Fibroblast of the aortic adventitia (primary cell): Measurements from ENCODE around the gene DUSP14. TPM values are rescaled to one million over a fixed set of nuclear protein-coding genes. Genes with fewer than 3 reads are reported as not detected.

ENCODE experiments used
- DNase-seq: peaks from one replicate; pipeline ENCODE4 v3.0.0-alpha.2; 2010; ENCODE audit warnings: low read depth
- H3K4me3 ChIP-seq: 2 replicates; pipeline ENCODE4 v1.5.1; 2011; ENCODE audit warnings: low read depth, mild to moderate bottlenecking, control low read depth, low read length, moderate library complexity
- total RNA-seq: library from RNA; depleted of rRNA; stranded (reverse); fragments of >200 nt; gene quantifications from 2 replicates; pipeline ENCODE4 v1.2.3, GENCODE V29; 2012; ENCODE audit warnings: low replicate concordance
- TF ChIP-seq, protein P1 (sequence below): IDR thresholded peaks from 2 replicates; pipeline ENCODE4 v1.5.1; 2011; ENCODE audit warnings: mild to moderate bottlenecking, low read length, control low read depth, inconsistent platforms; ENCODE audit not compliant: insufficient read depth

Gene DUSP14
- total RNA-seq, 1 donor: 52.8 TPM

DNA sequence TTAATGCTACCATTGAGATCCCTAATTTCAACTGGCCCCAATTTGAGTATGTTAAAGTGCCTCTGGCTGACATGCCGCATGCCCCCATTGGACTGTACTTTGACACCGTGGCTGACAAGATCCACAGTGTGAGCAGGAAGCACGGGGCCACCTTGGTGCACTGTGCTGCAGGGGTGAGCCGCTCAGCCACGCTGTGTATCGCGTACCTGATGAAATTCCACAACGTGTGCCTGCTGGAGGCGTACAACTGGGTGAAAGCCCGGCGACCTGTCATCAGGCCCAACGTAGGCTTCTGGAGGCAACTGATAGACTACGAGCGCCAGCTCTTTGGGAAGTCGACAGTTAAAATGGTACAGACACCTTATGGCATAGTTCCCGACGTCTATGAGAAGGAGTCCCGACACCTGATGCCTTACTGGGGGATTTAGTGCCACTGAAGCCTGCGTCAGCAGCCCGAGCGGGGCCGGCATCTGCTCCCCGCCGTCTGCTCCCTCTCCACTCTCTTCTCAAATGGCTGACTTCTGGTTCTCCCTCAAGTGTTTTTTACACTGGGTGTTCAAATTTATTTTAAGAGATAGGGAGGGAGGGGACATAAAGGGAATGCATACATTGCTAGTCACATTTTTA is 22.9 kb downstream of the DUSP14 start:
- TF ChIP-seq, protein P1, sequence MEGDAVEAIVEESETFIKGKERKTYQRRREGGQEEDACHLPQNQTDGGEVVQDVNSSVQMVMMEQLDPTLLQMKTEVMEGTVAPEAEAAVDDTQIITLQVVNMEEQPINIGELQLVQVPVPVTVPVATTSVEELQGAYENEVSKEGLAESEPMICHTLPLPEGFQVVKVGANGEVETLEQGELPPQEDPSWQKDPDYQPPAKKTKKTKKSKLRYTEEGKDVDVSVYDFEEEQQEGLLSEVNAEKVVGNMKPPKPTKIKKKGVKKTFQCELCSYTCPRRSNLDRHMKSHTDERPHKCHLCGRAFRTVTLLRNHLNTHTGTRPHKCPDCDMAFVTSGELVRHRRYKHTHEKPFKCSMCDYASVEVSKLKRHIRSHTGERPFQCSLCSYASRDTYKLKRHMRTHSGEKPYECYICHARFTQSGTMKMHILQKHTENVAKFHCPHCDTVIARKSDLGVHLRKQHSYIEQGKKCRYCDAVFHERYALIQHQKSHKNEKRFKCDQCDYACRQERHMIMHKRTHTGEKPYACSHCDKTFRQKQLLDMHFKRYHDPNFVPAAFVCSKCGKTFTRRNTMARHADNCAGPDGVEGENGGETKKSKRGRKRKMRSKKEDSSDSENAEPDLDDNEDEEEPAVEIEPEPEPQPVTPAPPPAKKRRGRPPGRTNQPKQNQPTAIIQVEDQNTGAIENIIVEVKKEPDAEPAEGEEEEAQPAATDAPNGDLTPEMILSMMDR: no peak
- DNase-seq: no peak

DNA sequence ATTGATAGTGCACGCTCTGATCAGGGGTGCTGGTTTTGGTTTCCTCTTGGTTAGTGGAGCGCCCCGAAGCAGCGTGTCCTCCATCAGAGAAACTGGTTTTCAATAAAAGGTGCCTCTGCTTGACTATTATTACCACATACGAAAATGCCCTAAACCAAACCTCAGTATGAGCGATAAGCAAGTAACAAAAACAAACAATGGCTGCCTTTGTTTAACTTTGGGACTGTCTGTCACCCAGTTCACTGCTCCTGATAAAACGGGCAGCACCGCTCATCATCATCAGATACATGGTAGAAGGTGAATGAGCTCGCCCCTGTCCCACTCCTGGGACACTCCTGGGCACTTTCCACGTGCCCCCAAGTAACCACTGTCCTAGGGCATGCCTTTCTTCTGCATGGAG is 24.0 kb downstream of the DUSP14 start:
- TF ChIP-seq, protein P1: no peak
- no peak for DNase-seq
- H3K4me3 ChIP-seq: no peak overlapping the region

More for the DNA sequence above, 22.9 kb downstream of the DUSP14 start:
- H3K4me3 ChIP-seq: no peak overlapping the region

DNA sequence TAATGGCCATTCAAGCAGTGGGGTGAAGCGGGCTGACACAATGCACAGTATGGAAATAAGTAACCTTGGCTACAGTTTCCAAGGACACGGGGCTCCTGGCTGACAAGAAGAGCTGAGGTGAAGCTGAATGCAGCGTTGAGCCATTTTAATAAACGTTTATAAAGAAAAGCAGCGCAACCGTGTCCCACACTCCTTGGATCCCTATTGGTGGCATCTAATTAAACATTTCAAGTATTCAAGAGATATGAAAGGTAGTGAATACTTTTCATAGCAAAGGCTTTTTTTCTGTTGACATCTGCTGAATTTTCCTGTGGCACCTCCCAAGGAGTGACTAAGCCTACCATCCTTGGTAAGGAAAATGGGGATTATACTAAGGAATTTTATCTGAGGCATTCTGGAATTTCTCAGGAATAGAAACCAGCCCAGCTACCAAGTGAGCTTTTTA is 26.5 kb downstream of the DUSP14 start:
- peak; percentile 59 for DNase-seq
- TF ChIP-seq, protein P1: no peak
- no peak overlapping the region for H3K4me3 ChIP-seq

DNA sequence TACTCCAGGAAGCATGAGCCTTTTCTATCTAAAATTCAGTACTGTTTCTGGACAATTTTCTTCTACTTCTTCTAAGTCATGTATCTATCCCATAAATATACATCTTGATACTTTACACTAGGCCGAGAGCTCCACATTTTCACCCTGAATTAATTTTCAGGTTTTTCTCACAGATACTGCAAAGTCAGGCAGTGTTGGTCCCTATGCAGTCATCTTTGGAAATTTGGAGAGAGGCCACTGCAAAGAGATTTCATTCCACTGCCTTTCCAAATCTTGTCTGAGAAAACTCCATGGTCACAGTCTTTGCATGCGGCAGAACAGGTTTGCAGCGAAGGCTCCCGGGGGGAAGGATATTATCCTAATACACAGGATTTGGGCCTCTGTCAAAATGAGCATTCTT is 28.2 kb downstream of the DUSP14 start:
- DNase-seq: no peak

DNA sequence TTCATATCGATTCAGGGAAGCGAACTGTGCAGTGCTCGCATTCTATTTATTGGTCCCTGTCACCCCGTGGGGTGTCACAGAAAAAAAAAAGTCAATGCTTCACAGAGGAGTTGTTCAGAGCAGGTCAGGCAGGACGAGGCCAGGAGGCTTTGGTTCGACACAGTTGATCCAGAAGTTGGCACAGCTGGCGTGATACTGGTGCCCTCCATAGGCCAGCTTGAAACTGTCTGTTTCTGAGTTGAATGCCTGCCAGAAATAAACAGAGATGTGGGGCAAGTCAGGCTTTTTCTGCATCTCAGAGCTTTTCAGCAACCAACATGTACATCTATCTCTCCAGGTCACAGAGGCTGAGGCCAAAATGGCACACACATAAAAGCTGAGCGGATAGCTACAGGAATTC is 29.1 kb downstream of the DUSP14 start:
- H3K4me3 ChIP-seq: no peak overlapping the region
- no peak for DNase-seq
- TF ChIP-seq, protein P1: no peak

More for the DNA sequence above, 28.2 kb downstream of the DUSP14 start:
- TF ChIP-seq, protein P1: no peak
- H3K4me3 ChIP-seq: no peak overlapping the region

DNA sequence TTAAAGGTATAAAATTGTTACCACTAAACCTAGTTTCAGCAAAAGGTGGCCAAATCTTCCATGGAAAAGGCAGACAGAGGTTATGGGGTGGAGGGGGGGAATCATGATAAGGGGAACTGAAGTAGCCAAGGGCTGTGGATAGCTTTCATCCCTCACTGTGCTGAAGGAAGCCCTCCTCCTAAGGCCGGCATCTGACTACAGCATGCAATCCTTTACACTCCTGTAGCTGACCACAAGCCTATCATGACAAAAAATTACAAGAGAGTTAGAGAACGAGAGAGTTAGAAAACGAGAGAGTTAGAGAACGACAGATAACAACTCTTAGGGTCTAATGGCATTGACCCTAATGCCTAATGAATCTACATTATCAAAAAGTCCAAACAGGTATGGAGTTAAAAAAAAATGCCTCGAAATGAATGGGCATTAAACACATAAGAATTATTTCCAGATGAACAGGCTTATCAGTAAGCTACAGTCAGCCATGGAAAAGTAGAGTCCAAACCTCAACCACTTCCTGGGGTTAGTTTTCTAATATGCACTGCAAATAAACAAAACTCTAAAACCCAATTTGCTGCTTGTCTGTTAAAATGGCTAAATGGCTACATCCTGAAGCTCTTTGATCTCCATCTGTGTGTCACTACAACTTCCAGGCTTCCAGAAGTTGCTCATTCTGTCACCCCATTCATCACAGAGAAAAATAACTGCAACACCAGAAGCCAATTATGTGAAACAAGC is 29.7 kb downstream of the DUSP14 start:
- no peak overlapping the region for H3K4me3 ChIP-seq
- peak; percentile 24 for DNase-seq
- TF ChIP-seq, protein P1: no peak
